Neural progenitor cell (in vitro differentiated cells): ENCODE results near the gene DNAH3.
"Not testable (repeated sequence)": the region's sequence is repeated elsewhere in the genome, so short reads cannot be mapped to it uniquely, and the experiment has no call there.

Experiments used
- CTCF ChIP-seq: fragments of 200-600 bp; sonication (generic); IDR thresholded peaks from 2 replicates; pipeline ENCODE4 v1.5.1; 2017; ENCODE audit warnings: antibody characterized with exemption, mild to moderate bottlenecking
- EZH2 ChIP-seq: fragments of 200-600 bp; sonication (generic); IDR thresholded peaks from 2 replicates; pipeline ENCODE4 v1.6.1; 2017; ENCODE audit warnings: antibody characterized with exemption, mild to moderate bottlenecking, moderate library complexity
- EZH2phosphoT487 ChIP-seq: fragments of 200-600 bp; sonication (generic); IDR thresholded peaks from 2 replicates; pipeline ENCODE4 v1.6.1; 2017; ENCODE audit warnings: antibody characterized with exemption

GRCh38 chr16:21094719-21095118 lies 55.9 kb downstream of the DNAH3 start:
- TF ChIP-seq CTCF, EZH2, EZH2phosphoT487: not testable (repeated sequence)
